GM12872 (cell line): ENCODE data around the gene OR52E2.

Experiments
- CTCF ChIP-seq: IDR thresholded peaks from 3 replicates; pipeline ENCODE4 v1.5.1; 2011; ENCODE audit warnings: low read depth, mild to moderate bottlenecking, low read length, moderate library complexity; ENCODE audit not compliant: insufficient read depth

OR52E2 gene

GRCh38 chr11:5088556-5088955, 29.1 kb upstream of the OR52E2 start:
- TF ChIP-seq CTCF = no peak

GRCh38 chr11:5083602-5084001, 24.2 kb upstream of the OR52E2 start:
- no peak for TF ChIP-seq CTCF

- no peak for TF ChIP-seq CTCF
Measured at GRCh38 chr11:5081405-5081804, 22.0 kb upstream of the OR52E2 start.

GRCh38 chr11:5071799-5072198, 12.4 kb upstream of the OR52E2 start:
- no peak for TF ChIP-seq CTCF

- no peak for TF ChIP-seq CTCF
Measured at GRCh38 chr11:5069272-5069671, 9.8 kb upstream of the OR52E2 start, which contains the start of gene OR52E1. OR52E1 (plus strand) TSS chr11:5069572.

- TF ChIP-seq CTCF = no peak
Measured at GRCh38 chr11:5065027-5065426, 5.6 kb upstream of the OR52E2 start.

GRCh38 chr11:5046754-5047330, 12.6 kb downstream of the OR52E2 start:
- TF ChIP-seq CTCF = no peak
